H9 (cell line): ENCODE data around the gene ZNF423. TPM values are rescaled to one million over a fixed set of nuclear protein-coding genes. Genes with fewer than 3 reads are reported as not detected.

Source experiments
- DNase-seq: peaks from one replicate; pipeline ENCODE4 v3.0.0-alpha.2; 2017
- H2AFZ ChIP-seq: one replicate; pipeline ENCODE4 v1.6.1; 2013; ENCODE audit warnings: mild to moderate bottlenecking, low read length, control low read depth, moderate library complexity
- H2AK5ac ChIP-seq: 2 replicates; pipeline ENCODE4 v1.6.1; 2013; ENCODE audit warnings: low read length, control low read depth, mixed read lengths; ENCODE audit not compliant: insufficient read length
- H2BK120ac ChIP-seq: one replicate; pipeline ENCODE4 v1.6.1; 2013; ENCODE audit warnings: low read depth, mild to moderate bottlenecking, low read length, control low read depth, inconsistent platforms; ENCODE audit not compliant: poor library complexity, severe bottlenecking
- H2BK12ac ChIP-seq: 2 replicates; pipeline ENCODE4 v1.6.1; 2013; ENCODE audit warnings: low read length, control low read depth, mixed read lengths, low read depth; ENCODE audit not compliant: insufficient read length
- H2BK15ac ChIP-seq: 2 replicates; pipeline ENCODE4 v1.6.1; 2013; ENCODE audit warnings: low read depth, low read length, control low read depth
- H2BK20ac ChIP-seq: one replicate; pipeline ENCODE4 v1.6.1; 2013; ENCODE audit warnings: low read depth, mild to moderate bottlenecking, low read length, control low read depth, inconsistent platforms; ENCODE audit not compliant: poor library complexity, severe bottlenecking
- H2BK5ac ChIP-seq: 2 replicates; pipeline ENCODE4 v1.6.1; 2013; ENCODE audit warnings: low read length, control low read depth, mixed read lengths; ENCODE audit not compliant: insufficient read length
- H3K14ac ChIP-seq: 2 replicates; pipeline ENCODE4 v1.6.1; 2013; ENCODE audit warnings: low read length, control low read depth; ENCODE audit not compliant: insufficient read depth
- H3K18ac ChIP-seq: 2 replicates; pipeline ENCODE4 v1.6.1; 2013; ENCODE audit warnings: low read depth, mild to moderate bottlenecking, mixed read lengths, low read length, control low read depth; ENCODE audit not compliant: insufficient read length
- H3K23ac ChIP-seq: 2 replicates; pipeline ENCODE4 v1.6.1; 2013; ENCODE audit warnings: low read length, control low read depth, mixed read lengths, low read depth; ENCODE audit not compliant: insufficient read length
- H3K23me2 ChIP-seq: 2 replicates; pipeline ENCODE4 v1.6.1; 2013; ENCODE audit warnings: low read depth, mild to moderate bottlenecking, mixed read lengths, low read length, control low read depth; ENCODE audit not compliant: insufficient read length, poor library complexity, severe bottlenecking
- H3K27ac ChIP-seq: 2 replicates; pipeline ENCODE4 v1.5.1; 2013; ENCODE audit warnings: low read length, control low read depth, mixed read lengths, low read depth; ENCODE audit not compliant: insufficient read length
- H3K27me3 ChIP-seq: 2 replicates; pipeline ENCODE4 v1.6.1; 2013; ENCODE audit warnings: low read length, control low read depth, inconsistent platforms; ENCODE audit not compliant: insufficient read depth
- H3K4ac ChIP-seq: 2 replicates; pipeline ENCODE4 v1.6.1; 2013; ENCODE audit warnings: low read depth, mild to moderate bottlenecking, control low read depth, inconsistent platforms, low read length, moderate library complexity
- H3K4me1 ChIP-seq: 2 replicates; pipeline ENCODE4 v1.6.1; 2013; ENCODE audit warnings: low read length, control low read depth, inconsistent platforms; ENCODE audit not compliant: insufficient read depth
- H3K4me2 ChIP-seq: 2 replicates; pipeline ENCODE4 v1.6.1; 2013; ENCODE audit warnings: low read length, control low read depth, mixed read lengths; ENCODE audit not compliant: insufficient read length, insufficient read depth
- H3K56ac ChIP-seq: 2 replicates; pipeline ENCODE4 v1.6.1; 2013; ENCODE audit warnings: low read depth, mild to moderate bottlenecking, mixed read lengths, low read length, control low read depth; ENCODE audit not compliant: insufficient read length
- H3K79me1 ChIP-seq: 2 replicates; pipeline ENCODE4 v1.6.1; 2013; ENCODE audit warnings: low read depth, mild to moderate bottlenecking, moderate library complexity, low read length, control low read depth, inconsistent platforms; ENCODE audit not compliant: insufficient read depth, poor library complexity, severe bottlenecking
- H3K79me2 ChIP-seq: 2 replicates; pipeline ENCODE4 v1.6.1; 2013; ENCODE audit warnings: low read length, control low read depth, inconsistent platforms; ENCODE audit not compliant: insufficient read depth
- H3K9ac ChIP-seq: 2 replicates; pipeline ENCODE4 v1.6.1; 2013; ENCODE audit warnings: low read length, control low read depth, mixed read lengths; ENCODE audit not compliant: insufficient read length; ENCODE audit errors: extremely low read depth
- H3K9me3 ChIP-seq: one replicate; pipeline ENCODE4 v1.6.1; 2013; ENCODE audit warnings: low read depth, low read length, inconsistent platforms; ENCODE audit not compliant: control insufficient read depth
- H3T11ph ChIP-seq: one replicate; pipeline ENCODE4 v1.6.1; 2013; ENCODE audit warnings: mild to moderate bottlenecking, low read length, control low read depth, inconsistent platforms
- H4K20me1 ChIP-seq: one replicate; pipeline ENCODE4 v1.6.1; 2013; ENCODE audit not compliant: control insufficient read depth, insufficient read length, insufficient read depth
- H4K5ac ChIP-seq: 2 replicates; pipeline ENCODE4 v1.6.1; 2013; ENCODE audit warnings: low read depth, mild to moderate bottlenecking, mixed read lengths, low read length, control low read depth; ENCODE audit not compliant: insufficient read length
- H4K8ac ChIP-seq: replicated peaks from 2 replicates; pipeline ENCODE4 v1.6.1; 2013; ENCODE audit warnings: low read length, control low read depth, mixed read lengths, low read depth; ENCODE audit not compliant: insufficient read length
- H4K91ac ChIP-seq: 2 replicates; pipeline ENCODE4 v1.6.1; 2013; ENCODE audit warnings: low read depth, mild to moderate bottlenecking, moderate library complexity, mixed read lengths, low read length, control low read depth; ENCODE audit not compliant: insufficient read length
- H3K27ac Mint-ChIP-seq, 3 experiments: 2 replicates in 2 of 3; 3 replicates in 1 of 3; pipeline ENCODE4 v1.8.0; 2020 to 2021; ENCODE audit warnings: mixed read lengths in 3 of 3, mild to moderate bottlenecking in 1 of 3, moderate library complexity in 1 of 3
- H3K27me3 Mint-ChIP-seq: 2 replicates; pipeline ENCODE4 v1.8.0; 2021; ENCODE audit warnings: low read depth, mild to moderate bottlenecking, moderate library complexity, mixed read lengths
- H3K36me3 Mint-ChIP-seq, 3 experiments: 2 replicates in 2 of 3; 3 replicates in 1 of 3; pipeline ENCODE4 v1.8.0; 2020 to 2021; ENCODE audit warnings: low read depth in 3 of 3, mixed read lengths in 3 of 3; ENCODE audit not compliant: insufficient read depth in 1 of 3
- H3K4me1 Mint-ChIP-seq, 2 experiments: 2 replicates each; pipeline ENCODE4 v1.8.0; 2020; ENCODE audit warnings: mixed read lengths in 2 of 2
- H3K4me3 Mint-ChIP-seq, 2 experiments: 2 replicates in 1 of 2; 3 replicates in 1 of 2; pipeline ENCODE4 v1.8.0; 2020 to 2021; ENCODE audit warnings: mild to moderate bottlenecking in 2 of 2, mixed read lengths in 2 of 2, moderate library complexity in 1 of 2
- H3K9me3 Mint-ChIP-seq, 2 experiments: 2 replicates in 1 of 2; 3 replicates in 1 of 2; pipeline ENCODE4 v1.8.0; 2020; ENCODE audit warnings: mild to moderate bottlenecking in 2 of 2, mixed read lengths in 2 of 2, moderate library complexity in 1 of 2
- WGBS: extraction: QIAGEN DNeasy Blood & Tissue Kit; methylation state at CpG from one replicate; pipeline ENCODE4 v1.1.7; 2013; ENCODE audit warnings: missing lambda C conversion rate, low lambda C conversion rate, mixed read lengths; ENCODE audit not compliant: insufficient read length; ENCODE audit errors: extremely low coverage; 5-methylcytosine and 5-hydroxymethylcytosine counted together
- total RNA-seq: library from RNA; stranded (reverse); gene quantifications from 2 replicates; pipeline ENCODE4 v1.2.1, GENCODE V29; 2021
- TF ChIP-seq, protein P1 (sequence below): fragments of 200-600 bp; sonication (generic); conservative IDR thresholded peaks from 3 replicates; pipeline ENCODE4 v1.8.0; 2021; ENCODE audit warnings: antibody characterized with exemption, mild to moderate bottlenecking

The ZNF423 gene
- total RNA-seq, 1 experiment from 2014 or later, result 51.5 TPM

GRCh38 chr16:49599704-49600103 lies 256.2 kb downstream of the ZNF423 start:
- Histone ChIP-seq H3K56ac (no peak overlapping the region), H2BK12ac (no peak overlapping the region), H4K8ac (no peak overlapping the region), H3K4me1 (peaks cover 8% of the 10 kb centered on the region; the same call in 1 of the 2 replicates), H2BK15ac (no peak overlapping the region), H2BK5ac (no peak overlapping the region), H3K23ac (no peak overlapping the region), H3K14ac (no peak overlapping the region), H3K79me2 (no peaks in the 10 kb centered on the region), H3K23me2 (no peaks in the 10 kb centered on the region), H4K5ac (no peak overlapping the region), H3K9ac (no peak overlapping the region), H2AFZ (no peak overlapping the region), H3K18ac (no peak overlapping the region), H2BK20ac (no peak overlapping the region), H2BK120ac (no peak overlapping the region), H3K9me3 (no peaks in the 10 kb centered on the region), H3K27me3 (no peaks in the 10 kb centered on the region), H2AK5ac (no peak overlapping the region), H3K4me2 (no peak overlapping the region), H4K20me1 (no peaks in the 10 kb centered on the region), H3K27ac (no peak overlapping the region), H3K4ac (no peak overlapping the region), H3T11ph (no peak overlapping the region), H3K79me1 (no peaks in the 10 kb centered on the region), H4K91ac (no peak overlapping the region)
- TF ChIP-seq, protein P1, sequence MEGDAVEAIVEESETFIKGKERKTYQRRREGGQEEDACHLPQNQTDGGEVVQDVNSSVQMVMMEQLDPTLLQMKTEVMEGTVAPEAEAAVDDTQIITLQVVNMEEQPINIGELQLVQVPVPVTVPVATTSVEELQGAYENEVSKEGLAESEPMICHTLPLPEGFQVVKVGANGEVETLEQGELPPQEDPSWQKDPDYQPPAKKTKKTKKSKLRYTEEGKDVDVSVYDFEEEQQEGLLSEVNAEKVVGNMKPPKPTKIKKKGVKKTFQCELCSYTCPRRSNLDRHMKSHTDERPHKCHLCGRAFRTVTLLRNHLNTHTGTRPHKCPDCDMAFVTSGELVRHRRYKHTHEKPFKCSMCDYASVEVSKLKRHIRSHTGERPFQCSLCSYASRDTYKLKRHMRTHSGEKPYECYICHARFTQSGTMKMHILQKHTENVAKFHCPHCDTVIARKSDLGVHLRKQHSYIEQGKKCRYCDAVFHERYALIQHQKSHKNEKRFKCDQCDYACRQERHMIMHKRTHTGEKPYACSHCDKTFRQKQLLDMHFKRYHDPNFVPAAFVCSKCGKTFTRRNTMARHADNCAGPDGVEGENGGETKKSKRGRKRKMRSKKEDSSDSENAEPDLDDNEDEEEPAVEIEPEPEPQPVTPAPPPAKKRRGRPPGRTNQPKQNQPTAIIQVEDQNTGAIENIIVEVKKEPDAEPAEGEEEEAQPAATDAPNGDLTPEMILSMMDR, result no peak
- Mint-ChIP-seq H3K4me3 (no peak overlapping the region), H3K36me3 (no peaks in the 10 kb centered on the region), H3K9me3 (no peaks in the 10 kb centered on the region), H3K27ac (no peak overlapping the region; a peak in 1 of 7 replicates), H3K27me3 (no peaks in the 10 kb centered on the region; the same call in 1 of the 2 replicates), H3K4me1 (peaks cover 40 to 49% of the 10 kb centered on the region in 2 experiments)
- no CpG with 5 or more reads among the region's 8 CpGs for WGBS
- DNase-seq, result peak; percentile 1
